Activated T-cell treated with anti-CD3 and anti-CD28 coated beads, Interleukin-2, amount 50 U/mL, for 72 hours (primary cell): ENCODE data around the gene CAPN2. TPM values are rescaled to one million over a fixed set of nuclear protein-coding genes. Genes with fewer than 3 reads are reported as not detected.

Experiments
- ATAC-seq, 2 donors: fragments of 150-1000 bp; cut with Tn5 transposase; replicated peaks in 1 of 2; 2 replicates each; pipeline ENCODE4 v1.10.0; 2021; ENCODE audit warnings: moderate library complexity in 2 of 2, mild to moderate bottlenecking in 1 of 2
- DNase-seq, 2 donors: peaks; one replicate each; pipeline ENCODE4 v3.0.0; 2021 to 2022; ENCODE audit warnings: mixed read lengths in 1 of 2
- H3K27ac Mint-ChIP-seq: one replicate; pipeline ENCODE4 v1.8.0; 2022; ENCODE audit warnings: mild to moderate bottlenecking, moderate library complexity, mixed read lengths
- H3K27me3 Mint-ChIP-seq: one replicate; pipeline ENCODE4 v1.8.0; 2022; ENCODE audit warnings: low read depth, mixed read lengths
- H3K36me3 Mint-ChIP-seq, 2 donors: one replicate each; pipeline ENCODE4 v1.8.0; 2022; ENCODE audit warnings: mixed read lengths in 2 of 2, mild to moderate bottlenecking in 1 of 2; ENCODE audit not compliant: insufficient read depth in 2 of 2
- H3K4me1 Mint-ChIP-seq: one replicate; pipeline ENCODE4 v1.8.0; 2022; ENCODE audit warnings: low read depth, mixed read lengths
- H3K4me3 Mint-ChIP-seq, 2 donors: one replicate each; pipeline ENCODE4 v1.8.0; 2022; ENCODE audit warnings: mild to moderate bottlenecking in 2 of 2, mixed read lengths in 2 of 2, moderate library complexity in 2 of 2
- H3K9me3 Mint-ChIP-seq, 2 donors: one replicate each; pipeline ENCODE4 v1.8.0; 2022; ENCODE audit warnings: mixed read lengths in 2 of 2
- total RNA-seq, 2 donors: library from RNA; stranded (reverse); gene quantifications; one replicate each; pipeline ENCODE4 v1.2.3, GENCODE V29; 2022

Gene CAPN2
- total RNA-seq, 2 donors from 2014 or later, result 37.8 to 58.8 TPM

DNA sequence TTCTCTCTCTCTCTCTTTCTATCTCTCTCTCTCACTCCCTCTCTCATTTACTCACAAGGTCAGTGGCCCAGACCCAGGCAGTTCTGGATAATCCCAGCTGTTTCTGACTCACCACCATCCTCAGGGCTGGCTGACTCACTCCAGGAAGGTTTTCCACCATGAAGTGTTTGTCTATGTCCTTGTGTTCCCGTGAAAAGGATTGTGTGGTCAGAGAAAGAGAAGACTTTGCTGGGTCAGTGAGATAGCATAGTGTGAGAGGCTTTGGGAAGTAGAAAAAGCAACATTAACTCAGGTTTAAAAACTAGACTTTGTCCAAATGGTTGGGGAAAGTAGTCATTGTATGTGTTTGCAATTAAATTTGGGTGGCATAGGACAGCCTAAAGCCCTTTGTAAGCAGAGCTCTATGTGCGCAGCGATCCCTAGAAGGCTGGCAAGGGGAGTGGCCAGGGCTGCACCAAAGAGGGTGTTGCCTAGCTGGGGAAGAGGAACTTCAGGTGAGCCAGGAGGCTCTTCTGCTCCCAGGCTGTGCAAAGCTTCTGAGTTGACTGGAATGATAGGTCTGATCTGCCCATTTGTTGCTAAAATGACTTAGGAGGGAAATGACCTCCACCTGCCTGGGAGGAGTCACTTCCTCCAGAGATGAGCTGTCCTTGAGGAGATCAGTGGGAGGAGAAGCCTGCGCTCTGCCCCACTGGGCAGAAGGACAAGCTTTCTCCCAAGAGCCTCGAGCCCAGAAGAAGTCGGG lies 4.9 kb upstream of the CAPN2 start:
- H3K27me3 Mint-ChIP-seq, result no peaks in the 10 kb centered on the region
- ATAC-seq (peak; percentile 10 to 25), DNase-seq (peak in 1 of 2 donors; percentile 30)
- H3K27ac Mint-ChIP-seq, result no peak overlapping the region
- peaks cover 74% of the 10 kb centered on the region for H3K4me1 Mint-ChIP-seq
- no peaks in the 10 kb centered on the region for H3K9me3 Mint-ChIP-seq
- H3K4me3 Mint-ChIP-seq, result no peak overlapping the region
- no peaks in the 10 kb centered on the region for H3K36me3 Mint-ChIP-seq

DNA sequence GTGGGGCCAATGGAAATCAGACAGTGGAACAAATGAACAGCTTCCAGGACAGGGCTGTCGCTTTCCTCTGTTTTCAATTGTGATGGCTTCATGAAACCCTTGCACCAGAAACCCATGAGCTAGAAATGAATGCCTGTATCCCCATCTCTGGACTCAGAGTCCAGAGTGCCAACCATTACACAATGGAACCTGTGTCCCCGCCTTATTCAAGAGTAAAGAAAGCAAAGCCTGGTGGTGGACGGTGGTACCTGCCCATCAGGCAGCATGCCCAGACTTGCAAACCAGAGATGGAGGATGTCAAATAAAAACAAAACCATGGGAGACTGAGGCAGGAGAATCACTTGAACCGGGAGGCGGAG lies 4.4 kb upstream of the CAPN2 start:
- Mint-ChIP-seq H3K36me3 (no peaks in the 10 kb centered on the region), H3K27me3 (no peaks in the 10 kb centered on the region), H3K27ac (no peak overlapping the region), H3K9me3 (no peaks in the 10 kb centered on the region), H3K4me1 (peaks cover 69% of the 10 kb centered on the region), H3K4me3 (no peak overlapping the region)
- ATAC-seq, result no peak
- no peak for DNase-seq

DNA sequence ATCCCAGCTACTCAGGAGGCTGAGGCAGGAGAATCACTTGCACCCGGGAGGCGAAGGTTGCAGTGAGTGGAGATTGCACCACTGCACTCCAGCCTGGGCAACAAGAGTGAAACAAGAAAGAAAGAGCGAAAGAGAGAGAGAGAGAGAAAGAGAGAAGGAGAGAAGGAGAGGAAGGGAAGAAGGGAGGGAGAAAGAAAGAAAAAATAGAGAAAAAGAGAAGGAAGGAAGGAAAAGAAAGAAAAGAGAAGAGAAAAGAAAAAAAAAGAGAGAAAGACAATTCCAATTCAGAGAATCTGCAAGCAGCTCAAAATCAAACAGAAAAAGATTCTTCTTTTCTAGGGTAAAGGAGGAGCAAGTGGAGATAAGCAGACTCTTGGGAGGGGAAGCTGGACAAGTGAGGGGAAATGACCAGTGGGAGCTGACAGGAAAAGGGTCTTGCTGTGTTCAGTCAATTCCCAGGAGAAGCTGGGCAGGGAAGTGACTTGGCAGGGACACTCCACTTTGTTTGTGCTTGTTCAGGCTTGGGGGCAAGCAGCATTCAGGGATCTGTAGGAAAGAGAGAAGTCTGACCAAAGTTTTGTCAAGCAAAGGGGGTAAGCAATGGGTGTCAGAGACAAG lies 3.6 kb upstream of the CAPN2 start:
- DNase-seq (no peak), ATAC-seq (no peak)
- no peaks in the 10 kb centered on the region for H3K27me3 Mint-ChIP-seq
- no peak overlapping the region for H3K4me3 Mint-ChIP-seq
- no peaks in the 10 kb centered on the region for H3K36me3 Mint-ChIP-seq
- H3K4me1 Mint-ChIP-seq, result peaks cover 69% of the 10 kb centered on the region
- H3K27ac Mint-ChIP-seq, result peak overlapping the region; percentile 22
- H3K9me3 Mint-ChIP-seq, result no peaks in the 10 kb centered on the region

DNA sequence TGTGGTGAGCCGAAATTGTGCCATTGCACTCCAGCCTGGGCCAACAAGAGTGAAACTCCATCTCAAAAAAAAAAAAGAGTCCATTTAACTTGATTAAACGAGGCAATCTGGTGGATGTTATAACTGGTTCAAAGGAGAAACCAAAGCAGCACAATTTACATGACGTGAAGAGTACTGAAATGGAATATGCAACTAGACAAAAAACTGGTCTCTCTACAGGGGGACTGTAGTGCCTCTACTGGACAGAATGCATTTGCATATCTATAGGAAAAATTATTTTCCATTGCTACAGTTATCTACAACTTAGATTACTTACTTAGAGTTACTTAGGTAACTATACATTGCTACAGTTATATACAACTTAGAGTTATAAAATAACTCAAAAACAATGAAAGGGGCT lies 2.7 kb upstream of the CAPN2 start:
- Mint-ChIP-seq H3K4me3 (no peak overlapping the region), H3K27ac (no peak overlapping the region), H3K36me3 (no peaks in the 10 kb centered on the region), H3K9me3 (no peaks in the 10 kb centered on the region), H3K27me3 (no peaks in the 10 kb centered on the region), H3K4me1 (peaks cover 69% of the 10 kb centered on the region)
- ATAC-seq (no peak), DNase-seq (no peak)

DNA sequence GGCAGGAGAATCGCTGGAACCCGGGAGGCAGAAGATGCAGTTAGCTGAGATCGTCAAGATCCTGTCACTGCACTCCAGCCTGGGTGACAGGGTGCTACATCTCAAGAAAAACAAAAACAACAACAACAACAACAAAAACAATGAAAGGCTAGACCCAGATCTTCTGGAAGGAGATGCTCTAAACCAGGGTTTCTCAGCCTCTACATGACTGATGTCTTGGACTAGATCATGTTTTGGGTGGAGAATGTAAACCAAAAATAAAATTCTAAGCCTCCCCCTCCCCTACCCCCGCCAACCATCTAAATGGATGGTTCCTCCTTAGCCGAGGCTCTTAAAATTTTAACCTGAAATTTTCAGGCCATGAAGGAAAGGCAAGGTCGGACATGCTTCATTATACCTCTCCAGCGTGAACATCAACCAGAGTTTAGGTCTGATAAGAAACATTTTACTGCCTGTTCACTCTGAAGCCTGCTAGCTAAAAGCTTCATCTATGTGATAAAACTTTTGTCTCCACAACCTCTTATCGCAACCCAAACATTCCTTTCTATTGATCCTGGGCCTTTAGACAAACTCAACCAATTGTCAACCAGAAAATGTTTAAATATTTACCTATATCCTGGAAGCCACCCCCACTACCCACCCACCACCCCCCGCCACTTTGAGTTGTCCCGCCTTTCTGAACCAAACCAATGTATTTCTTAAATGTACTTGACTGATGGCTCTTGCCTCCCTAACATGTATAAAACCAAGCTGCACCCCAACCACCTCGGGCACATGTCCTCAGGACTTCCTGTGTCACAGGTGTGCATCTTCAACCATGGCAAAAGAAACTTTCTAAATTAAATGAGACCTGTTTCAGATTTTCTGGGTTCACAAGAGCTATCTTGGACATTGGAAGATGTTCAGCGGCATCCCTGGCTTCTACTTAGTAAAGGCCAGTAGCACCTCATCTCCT lies 1.9 kb upstream of the CAPN2 start:
- H3K4me1 Mint-ChIP-seq, result peaks cover 69% of the 10 kb centered on the region

DNA sequence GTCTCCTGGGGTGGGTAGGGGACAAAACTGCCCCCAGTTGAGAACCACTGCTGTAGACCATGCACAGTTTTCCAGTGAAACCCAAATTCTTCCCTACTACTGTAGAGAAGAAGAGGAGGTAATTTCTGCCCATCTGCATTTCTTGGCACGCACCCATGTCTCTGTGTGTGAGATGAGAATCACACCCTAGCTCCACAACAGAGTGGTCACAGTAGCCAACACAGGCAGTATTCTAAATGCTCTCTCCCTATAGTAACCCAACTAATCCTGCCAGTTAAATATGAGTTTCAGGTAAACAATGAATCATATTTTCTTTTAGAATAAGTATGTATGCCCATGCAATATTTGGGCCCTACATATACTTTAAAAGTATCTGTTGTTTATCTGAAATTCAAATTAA lies 1.2 kb upstream of the CAPN2 start:
- Mint-ChIP-seq H3K27ac (no peak overlapping the region), H3K4me3 (peak overlapping the region; percentile 24 to 38), H3K9me3 (no peaks in the 10 kb centered on the region), H3K27me3 (no peaks in the 10 kb centered on the region), H3K36me3 (no peaks in the 10 kb centered on the region), H3K4me1 (peaks cover 76% of the 10 kb centered on the region)
- no peak for ATAC-seq
- DNase-seq, result no peak

More for the DNA sequence above, 1.9 kb upstream of the CAPN2 start:
- no peak for DNase-seq
- no peak overlapping the region for H3K27ac Mint-ChIP-seq
- ATAC-seq, result no peak
- no peaks in the 10 kb centered on the region for H3K9me3 Mint-ChIP-seq
- H3K36me3 Mint-ChIP-seq, result no peaks in the 10 kb centered on the region
- H3K27me3 Mint-ChIP-seq, result no peaks in the 10 kb centered on the region
- H3K4me3 Mint-ChIP-seq, result no peak overlapping the region

DNA sequence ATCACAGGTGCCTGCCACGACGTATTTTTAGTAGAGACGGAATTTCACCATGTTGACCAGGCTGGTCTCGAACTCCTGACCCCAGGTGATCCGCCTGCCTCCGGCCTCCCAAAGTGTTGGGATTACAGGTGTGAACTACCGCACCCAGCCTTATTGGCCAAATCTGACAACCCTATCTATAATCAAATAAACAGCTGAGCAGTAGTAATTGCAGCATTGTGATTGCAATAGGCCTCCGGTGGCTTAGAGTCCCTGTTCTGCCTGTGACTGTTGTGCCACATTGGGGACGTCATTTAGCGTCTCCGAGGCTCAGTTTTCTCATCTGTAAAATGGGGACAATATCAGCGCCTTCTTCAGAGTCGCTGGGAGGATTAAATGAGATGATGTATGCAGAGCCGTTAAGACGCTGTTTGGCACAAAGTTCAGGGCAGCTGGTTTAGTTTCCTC lies 569 bp upstream of the CAPN2 start:
- no peaks in the 10 kb centered on the region for H3K36me3 Mint-ChIP-seq
- no peaks in the 10 kb centered on the region for H3K27me3 Mint-ChIP-seq
- no peaks in the 10 kb centered on the region for H3K9me3 Mint-ChIP-seq
- no peak for DNase-seq
- ATAC-seq, result no peak
- H3K27ac Mint-ChIP-seq, result no peak overlapping the region
- H3K4me3 Mint-ChIP-seq, result peak overlapping the region; percentile 31 to 38
- peaks cover 76% of the 10 kb centered on the region for H3K4me1 Mint-ChIP-seq

DNA sequence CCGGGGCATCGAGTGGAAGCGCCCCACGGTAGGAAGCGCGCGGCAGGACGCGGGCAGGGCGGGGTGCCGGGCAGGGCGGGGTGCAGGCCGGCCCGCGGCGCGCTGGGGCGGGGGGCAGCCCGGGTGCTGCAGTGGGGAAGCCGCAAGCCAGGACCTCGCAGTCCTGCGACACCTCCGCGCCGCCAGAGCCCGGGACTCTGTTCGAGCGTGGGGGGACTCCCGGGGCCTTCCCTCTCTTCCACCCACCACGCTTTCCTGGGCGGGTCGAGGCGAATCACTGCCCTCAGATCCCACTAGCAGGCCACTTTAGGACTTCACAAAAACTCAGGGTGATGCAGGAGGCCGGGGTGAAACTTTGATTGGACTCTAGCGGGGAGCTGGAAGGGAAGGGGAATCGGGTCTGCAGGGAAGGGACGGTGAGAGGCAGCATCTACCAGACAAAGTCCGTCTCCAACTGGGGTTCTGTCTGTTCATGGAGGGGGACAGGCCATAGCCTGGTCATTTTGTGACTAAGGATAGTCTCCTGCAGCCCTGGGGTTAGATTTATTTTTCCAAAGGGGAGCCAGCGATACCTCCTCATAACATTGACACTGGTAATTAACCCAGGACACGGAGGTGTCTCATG lies 623 bp downstream of the CAPN2 start:
- H3K4me1 Mint-ChIP-seq, result peaks cover 76% of the 10 kb centered on the region
- H3K27ac Mint-ChIP-seq, result peak overlapping the region; percentile 70
- ATAC-seq, result peak; percentile 33 to 55

DNA sequence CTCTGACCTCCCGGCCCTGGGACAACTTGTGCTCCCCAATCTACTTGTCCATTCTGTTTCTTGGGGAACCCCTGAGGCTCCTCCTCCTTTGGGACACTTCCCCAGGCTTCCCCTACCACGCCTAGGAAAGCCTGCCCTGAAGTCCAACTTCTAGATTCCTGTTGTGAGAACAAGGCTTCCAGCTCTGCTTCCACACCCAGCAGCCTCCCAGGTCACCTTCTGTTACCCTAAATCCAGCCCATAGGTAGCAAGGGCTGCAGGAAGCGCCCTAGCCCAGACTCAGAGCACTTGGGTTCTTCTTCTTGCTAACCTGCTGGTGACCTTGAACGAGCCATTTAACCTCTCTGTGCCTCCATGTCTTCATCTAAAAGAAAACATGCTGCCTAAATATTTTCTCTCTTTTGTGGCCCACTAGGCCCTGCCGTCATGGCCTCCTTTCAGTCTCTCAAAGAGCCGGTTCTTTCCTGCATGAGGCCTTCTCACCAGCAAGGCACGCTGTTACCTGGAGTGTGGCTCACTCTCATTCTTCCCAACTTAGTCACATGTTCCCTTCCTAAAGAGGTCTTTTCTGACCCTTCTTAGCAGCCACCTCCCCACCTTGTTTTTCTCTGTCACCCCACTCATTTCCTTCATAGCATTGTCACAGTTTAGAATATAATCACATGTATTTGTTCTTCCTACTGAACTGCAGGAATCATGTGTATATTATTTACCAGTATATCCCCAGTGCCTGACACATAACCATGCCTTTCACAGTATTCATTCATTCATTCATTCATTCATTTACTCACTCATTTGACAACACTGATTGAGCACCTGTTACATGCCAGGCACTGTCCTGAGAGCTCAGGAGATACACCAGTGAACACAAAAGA lies 1.4 kb downstream of the CAPN2 start:
- DNase-seq, result no peak
- Mint-ChIP-seq H3K27ac (peak overlapping the region; percentile 70), H3K9me3 (no peaks in the 10 kb centered on the region), H3K4me3 (peak overlapping the region; percentile 78 to 84), H3K36me3 (peaks cover 0 to 4% of the 10 kb centered on the region in 2 donors), H3K4me1 (peaks cover 75% of the 10 kb centered on the region), H3K27me3 (no peaks in the 10 kb centered on the region)
- ATAC-seq, result no peak

More for the DNA sequence above, 623 bp downstream of the CAPN2 start:
- Mint-ChIP-seq H3K9me3 (no peaks in the 10 kb centered on the region), H3K36me3 (peaks cover 0 to 4% of the 10 kb centered on the region in 2 donors), H3K4me3 (peak overlapping the region; percentile 78 to 84), H3K27me3 (no peaks in the 10 kb centered on the region)
- DNase-seq, result peak; percentile 53 to 54

DNA sequence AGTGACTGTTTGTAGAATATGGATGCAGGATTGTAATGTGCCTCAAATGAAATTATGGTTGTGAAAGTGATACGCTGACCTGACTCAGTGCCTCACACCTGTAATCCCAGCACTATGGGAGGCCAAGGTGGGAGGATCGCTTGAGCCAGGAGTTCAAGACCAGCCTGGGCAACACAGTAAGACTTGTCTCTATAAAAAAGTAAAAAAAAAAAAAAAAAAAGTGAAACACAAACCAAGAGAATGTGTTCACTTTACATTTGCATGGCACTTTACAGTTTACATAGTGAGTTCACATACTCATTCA lies 2.0 kb downstream of the CAPN2 start:
- Mint-ChIP-seq H3K4me1 (peaks cover 73% of the 10 kb centered on the region), H3K9me3 (no peaks in the 10 kb centered on the region), H3K36me3 (peaks cover 0 to 4% of the 10 kb centered on the region in 2 donors), H3K27me3 (no peaks in the 10 kb centered on the region), H3K4me3 (peak overlapping the region; percentile 78 to 84), H3K27ac (peak overlapping the region; percentile 70)
- ATAC-seq (no peak), DNase-seq (no peak)

DNA sequence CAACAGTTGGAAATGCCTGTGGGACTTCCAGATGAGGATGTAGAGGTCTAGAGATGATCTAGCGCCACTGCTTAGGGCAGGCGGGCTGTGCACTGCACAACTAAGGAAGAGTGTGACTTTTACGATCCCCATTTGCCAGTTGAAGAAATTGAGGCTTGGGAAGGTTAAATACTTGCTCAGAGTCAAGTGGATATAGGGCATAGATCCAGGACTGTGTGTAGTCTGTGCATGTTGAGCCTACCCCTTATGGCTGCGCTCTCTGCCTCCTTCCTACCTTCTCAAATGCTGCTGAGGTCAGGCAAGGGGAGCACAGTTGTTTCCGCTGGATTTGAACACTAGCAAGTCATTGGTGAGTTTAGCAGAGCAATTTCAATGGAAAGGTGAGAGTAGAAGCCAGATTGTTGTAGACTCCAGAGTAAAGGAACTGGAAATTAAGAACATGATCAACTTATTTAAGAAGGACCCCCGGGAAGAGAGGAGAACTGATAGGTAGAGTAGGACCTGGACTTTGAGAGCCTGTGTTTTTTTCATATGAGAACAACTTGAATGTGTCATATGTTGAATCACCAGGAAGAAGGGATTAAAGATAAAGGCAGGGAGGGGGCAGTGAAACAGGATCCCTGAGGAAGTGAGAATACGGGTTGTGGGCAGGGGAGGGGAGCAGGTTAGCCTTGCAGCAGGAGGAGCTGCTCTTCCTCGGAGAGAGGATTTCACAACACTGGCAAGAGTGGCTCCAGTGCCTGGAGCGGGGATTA lies 2.7 kb downstream of the CAPN2 start:
- peaks cover 0 to 4% of the 10 kb centered on the region in 2 donors for H3K36me3 Mint-ChIP-seq
- H3K27me3 Mint-ChIP-seq, result no peaks in the 10 kb centered on the region
- H3K27ac Mint-ChIP-seq, result peak overlapping the region; percentile 39
- DNase-seq (no peak), ATAC-seq (no peak)
- H3K9me3 Mint-ChIP-seq, result no peaks in the 10 kb centered on the region
- peaks cover 73% of the 10 kb centered on the region for H3K4me1 Mint-ChIP-seq
- peak overlapping the region; percentile 43 to 70 for H3K4me3 Mint-ChIP-seq
